Measurements from ENCODE around the gene SMIM28.

SMIM28 gene

DNA sequence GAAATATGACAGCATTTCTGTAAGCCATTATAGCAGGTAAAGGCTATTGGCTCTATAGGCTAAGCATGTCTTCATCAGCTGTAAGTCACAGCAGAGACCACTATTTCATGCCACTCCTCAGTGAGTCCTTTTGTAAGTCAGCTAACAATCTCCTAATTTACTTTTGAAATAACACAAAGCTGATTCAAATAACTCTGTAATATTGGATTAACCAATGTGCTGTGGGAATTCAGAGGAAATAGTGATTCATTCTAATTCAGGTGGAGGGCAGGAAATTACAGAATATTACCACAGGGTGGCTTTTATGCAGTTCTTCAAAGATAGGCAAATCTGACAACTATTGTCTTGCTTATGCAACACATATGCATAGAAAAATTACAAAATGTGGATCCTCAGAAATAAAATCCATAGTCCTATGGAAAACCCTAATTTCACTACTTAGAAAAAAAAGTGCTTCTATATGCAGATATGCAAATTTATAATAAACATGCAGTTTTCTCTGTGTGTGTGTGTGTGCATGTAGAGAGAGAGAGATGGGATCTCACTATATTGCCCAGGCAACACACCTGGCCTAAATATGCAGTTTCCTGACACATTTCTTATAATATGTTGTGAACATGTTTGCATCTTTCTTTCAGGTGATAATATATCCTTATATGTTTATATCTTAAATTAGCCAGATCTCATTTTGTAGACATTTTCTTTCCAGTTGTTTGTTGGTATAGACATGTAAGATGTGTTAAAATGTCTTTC, 4.8 kb upstream of the SMIM28 start:
- DNase-seq (ENCODE audit: low read depth in 3 of 3, low spot score in 1 of 3), result no peak

DNA sequence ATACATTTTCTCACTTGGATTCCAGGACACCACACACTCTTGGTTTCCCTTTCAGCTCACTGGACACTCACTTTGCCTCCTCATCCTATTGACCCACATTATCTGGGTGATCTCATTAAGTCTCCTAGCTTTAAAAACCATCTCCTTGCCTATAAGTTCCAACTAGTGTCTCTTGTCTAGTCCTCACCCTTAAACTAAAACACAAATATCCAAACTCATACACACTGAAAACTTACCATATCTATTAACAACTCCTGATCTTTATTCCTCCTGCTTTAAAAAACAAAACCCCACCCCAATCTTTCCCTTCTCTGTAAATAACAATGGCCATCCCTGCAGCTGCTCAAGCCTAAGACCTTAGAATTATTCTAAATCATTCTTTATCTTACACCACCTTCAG, 3.5 kb upstream of the SMIM28 start:
- no peak for DNase-seq (ENCODE audit: low read depth in 3 of 3, low spot score in 1 of 3)

DNA sequence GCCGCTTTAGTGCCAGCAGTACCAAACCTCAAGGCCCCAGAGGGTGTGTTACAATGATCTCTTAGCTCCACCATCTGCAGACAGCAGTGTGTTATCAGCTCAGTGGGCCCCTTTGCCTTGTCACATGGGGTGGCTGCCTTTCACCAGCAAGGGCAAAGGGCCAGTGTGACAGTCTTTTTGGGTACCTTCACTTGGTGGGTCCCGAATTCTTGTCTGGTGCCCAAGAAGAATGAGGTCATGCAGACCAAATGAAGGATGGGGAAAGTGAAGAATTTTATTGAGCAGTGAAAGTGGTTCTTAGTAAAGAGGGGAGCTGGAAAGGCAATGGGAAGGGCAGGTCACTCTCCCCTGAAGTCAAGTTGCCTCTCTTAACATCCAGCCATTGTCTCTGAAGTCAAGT, 2.9 kb upstream of the SMIM28 start:
- no peak for DNase-seq (ENCODE audit: low read depth in 3 of 3, low spot score in 1 of 3)

DNA sequence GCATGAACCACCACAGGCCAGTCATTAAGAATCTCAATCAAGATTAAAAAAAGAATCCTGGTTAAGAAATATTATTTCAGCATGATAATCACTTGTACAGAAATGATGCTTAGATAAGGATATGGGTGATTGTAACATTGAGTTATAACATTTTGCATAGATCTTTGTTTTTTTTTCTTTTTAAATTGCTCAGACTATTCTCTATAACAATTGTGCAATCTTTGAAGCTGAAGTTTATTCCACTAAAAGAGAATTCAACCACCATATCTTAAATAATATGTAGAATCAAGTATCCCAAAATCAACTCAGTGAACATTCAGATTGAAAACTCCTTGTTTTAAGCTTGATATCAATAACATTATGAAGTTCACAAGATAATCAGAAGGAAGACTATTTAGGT, 663 bp upstream of the SMIM28 start:
- DNase-seq (ENCODE audit: low read depth in 3 of 3, low spot score in 1 of 3), result no peak

DNA sequence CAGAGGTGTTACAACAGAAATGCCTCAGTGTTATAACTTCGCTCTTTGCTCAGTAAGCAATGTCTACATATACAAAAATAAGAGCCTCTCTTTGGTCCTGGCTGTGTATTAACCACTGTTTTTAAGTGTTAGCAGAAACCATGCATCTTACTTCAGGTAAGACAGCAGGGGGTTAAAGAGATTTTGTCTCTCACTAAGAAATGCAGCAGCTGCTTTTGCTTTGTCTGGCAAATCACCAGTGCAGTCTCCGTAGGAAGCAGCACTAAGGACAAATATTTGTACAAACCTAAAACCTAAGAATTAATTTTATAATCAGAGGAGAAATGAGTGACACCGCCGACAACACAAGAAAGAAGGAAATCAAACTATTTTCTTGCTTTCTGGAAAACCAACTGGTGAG, 758 bp downstream of the SMIM28 start:
- no peak for DNase-seq (ENCODE audit: low read depth in 3 of 3, low spot score in 1 of 3)

DNA sequence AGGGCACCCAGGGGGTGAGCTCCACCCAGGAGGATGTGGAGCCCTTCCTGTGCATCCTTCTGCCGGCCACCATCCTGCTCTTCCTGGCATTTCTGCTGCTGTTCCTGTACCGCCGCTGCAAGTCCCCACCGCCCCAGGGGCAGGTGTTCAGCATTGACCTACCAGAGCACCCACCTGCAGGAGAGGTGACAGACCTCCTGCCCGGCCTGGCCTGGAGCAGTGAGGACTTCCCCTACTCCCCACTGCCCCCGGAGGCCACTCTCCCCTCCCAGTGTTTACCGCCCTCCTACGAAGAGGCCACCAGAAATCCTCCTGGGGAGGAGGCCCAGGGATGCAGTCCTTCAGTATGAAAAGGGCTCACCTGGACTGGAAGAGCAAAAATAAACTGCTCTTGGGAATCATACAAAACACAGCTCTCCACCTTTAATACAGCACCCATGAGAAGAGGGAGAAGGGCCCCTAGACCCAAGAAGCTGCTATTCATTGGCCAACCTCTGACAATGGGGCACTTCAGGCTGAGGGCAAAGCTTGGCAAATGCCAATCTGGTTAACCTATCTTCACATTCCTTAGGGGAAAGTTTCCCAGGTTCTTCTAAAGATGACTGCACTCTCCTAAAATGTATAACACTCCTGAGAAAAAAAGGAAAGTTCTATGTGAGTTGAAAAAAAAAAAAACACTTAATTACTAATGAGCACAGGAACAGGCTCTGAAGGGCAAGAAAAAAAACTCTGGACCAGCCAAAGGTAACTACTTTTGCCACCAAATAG, 5.0 kb downstream of the SMIM28 start:
- DNase-seq (ENCODE audit: low read depth in 3 of 3, low spot score in 1 of 3), result no peak

DNA sequence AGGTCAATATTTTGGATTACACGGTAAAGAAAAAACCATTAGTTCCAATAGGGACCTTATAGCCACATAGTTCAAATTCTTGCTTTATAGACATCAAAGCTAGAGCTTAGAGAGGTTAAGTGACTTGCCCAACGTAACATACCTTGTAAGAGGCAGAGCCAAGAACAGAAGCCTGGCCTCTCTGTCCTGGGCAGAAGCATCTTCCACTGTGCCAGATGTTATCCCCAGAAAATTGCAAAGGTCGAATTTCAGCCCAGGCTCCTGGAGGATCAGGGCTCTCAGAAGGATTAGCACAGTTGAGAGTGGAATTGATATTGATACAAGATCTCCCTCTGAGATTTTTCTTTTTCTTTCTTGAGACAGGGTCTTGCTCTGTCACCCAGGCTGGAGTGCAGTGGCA, 6.1 kb downstream of the SMIM28 start:
- DNase-seq (ENCODE audit: low read depth in 3 of 3, low spot score in 1 of 3), result no peak

DNA sequence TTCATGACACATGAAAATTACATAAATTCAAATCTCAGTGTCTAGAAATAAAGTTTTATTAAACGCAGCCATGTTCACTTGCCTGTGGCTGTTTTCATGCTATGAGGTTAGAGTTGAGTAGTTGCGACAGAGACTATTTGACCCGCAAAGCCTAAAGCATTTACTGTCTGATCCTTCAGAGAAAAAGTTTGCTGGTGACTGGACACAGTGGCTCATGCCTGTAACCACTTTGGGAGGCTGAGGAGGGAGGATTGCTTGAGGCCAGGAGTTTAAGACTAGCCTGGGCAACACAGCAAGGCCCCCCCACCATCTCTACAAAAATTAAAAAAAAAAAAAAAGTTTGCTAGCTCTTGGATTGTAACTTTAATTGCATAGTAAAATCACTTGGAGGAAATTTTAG, 9.2 kb downstream of the SMIM28 start:
- DNase-seq (ENCODE audit: low read depth in 3 of 3, low spot score in 1 of 3), result no peak

DNA sequence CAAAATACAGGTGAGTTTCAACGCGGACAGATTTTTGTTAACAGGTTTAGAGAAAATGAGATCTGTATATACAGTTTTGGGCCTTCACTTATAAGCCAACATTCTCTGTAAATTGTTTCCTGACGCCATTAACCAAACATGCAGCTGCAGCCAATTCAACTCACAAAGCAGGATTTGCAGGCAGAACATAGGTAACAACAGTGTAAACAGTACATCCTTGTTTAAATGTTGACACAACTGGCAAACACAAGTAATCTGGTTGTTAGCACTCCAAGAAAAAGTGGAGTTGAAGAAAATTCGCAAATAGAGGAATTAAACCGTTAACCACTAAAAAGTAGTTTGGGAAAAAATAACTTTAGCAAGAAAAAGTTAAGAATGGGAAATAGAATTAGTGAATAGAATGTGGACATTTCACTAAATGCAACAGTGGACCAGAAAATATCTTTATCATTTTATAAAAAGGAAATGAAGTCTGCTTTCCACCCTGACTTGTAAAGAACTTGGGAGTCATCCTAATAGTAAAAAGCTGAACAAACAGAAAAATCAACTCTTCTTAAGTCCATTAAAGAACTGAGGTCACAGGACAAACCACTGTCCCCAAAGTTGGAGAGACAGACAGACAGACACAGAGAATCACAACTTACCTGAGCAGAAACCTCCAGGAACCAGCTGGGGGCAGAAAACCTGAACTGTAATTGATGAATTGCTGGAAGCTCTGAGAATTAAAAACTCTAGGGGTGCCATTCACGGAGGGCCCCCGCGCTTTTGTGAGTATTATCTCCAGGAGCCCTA, 10.1 kb downstream of the SMIM28 start:
- DNase-seq (ENCODE audit: low read depth in 3 of 3, low spot score in 1 of 3), result no peak

DNA sequence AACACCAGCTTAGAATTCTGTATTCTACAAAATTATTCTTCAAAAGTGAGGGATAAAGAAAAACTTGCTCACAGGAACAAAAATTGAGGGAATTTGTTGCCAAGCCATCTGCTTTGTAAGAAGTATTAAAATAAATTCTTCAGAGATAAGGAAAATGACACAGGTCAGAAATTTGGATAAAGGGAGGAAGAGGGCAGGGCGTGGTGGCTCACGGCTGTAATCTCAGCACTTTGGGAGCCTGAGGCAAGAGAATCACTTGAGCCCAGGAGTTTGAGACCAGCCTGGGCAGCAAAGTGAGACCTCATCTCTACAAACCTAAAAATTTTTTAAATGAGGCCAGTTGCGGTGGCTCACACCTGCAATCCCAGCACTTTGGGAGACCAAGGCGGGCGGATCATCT, 11.8 kb downstream of the SMIM28 start:
- DNase-seq (ENCODE audit: low read depth in 3 of 3, low spot score in 1 of 3), result no peak

DNA sequence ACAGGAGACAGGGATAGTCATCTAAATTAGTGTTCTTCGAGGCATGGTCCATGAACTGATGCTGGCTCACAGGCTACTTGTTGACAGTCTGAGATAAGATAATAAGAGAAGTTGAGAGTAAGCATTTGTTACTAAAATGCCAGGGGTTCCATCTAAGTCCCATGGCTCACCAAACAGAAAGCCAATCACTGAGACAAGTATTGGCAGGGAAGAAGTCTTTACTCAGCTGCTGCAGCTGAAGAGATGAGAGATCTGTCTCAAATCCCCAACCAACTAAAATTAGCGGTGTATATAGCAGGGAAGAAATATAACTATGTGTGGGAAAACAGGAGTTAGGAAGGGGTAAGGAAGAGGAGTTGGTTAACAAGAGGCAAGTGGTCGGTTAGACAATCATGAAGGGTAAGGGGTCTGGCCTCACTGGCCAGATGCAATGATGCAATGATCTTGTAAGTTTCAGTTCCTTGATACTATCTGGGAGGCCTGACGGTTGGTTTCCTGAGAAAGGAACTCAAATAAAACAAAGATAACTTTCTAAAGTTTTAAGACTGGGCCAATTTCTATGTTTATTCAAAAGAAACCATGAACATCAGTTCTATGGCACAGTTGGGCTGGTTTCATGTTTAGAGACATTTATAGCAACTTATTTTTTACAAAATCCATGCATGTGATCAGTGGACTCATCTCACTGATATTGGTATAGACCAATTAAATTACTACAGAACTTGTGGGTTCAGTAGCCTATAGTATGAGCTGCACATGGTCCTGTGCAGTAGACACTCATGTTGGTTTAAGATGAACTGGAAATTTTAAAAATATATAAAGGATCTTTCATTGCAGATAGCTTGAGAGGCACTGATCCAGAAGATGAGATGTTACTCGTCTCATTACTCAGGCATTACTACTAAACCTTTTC, 16.4 kb downstream of the SMIM28 start:
- no peak for DNase-seq (ENCODE audit: low read depth in 3 of 3, low spot score in 1 of 3)

DNA sequence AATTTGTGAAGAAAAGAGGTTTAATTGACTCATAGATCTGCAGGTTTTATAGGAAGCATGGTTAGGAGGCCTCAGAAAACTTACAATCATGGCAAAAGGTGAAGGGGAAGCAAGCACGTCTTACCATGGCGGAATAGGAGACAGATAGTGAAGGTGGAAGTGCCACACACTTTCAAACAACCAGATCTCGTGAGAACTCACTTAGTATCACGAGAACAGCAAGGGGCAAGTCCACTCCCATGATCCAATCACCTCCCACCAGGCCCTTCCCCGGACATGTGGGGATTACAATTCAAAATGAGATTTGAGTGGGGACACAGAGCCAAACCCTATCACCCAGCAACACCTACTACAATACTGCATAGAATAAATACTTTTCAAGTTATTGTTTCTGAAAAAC, 19.0 kb downstream of the SMIM28 start:
- DNase-seq (ENCODE audit: low read depth in 3 of 3, low spot score in 1 of 3), result no peak

DNA sequence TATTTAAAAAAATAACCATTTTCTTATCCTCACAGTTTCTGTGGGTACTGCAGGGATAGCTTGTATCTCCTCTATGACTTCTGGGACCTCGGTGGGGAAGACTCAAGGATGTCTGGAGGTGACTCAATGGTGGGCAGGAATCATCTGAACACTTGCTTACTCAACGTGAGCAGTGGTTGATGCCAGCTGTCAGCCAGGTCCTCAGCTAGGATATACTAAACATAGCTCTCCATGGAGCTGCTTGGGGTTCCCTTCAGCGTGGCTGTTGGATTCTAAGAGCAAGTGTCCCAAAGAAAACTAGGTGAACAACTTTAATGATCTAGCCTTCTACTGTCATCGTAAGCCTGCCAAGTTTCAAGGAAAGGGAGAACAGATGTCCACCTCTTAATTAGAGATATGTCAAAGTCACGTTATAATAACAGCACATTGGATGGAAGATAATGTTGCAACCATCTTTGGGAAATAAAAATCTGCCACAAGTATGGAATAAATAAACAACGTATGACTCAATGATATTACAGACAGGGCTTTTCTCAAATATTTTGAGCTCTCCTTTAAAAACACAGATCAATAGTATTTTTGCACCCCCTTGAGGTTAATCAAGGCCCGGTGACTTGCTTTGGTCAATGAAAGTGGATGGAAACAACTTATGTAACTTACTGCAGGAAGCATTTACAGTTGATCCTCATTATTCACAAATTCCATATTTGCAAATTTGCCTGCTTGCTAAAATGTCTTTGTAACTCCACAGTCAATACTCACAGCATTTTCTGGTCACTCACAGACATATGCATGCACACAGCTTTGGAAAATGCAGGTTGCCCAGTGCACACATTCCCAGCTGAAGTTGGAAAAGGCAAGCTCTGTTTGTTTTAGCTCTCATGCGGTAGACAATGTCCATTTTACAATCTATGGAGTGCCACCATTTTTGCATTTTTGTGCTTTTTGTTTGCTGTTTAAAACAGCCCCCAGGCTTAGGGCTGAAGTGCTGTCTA, 19.7 kb downstream of the SMIM28 start:
- no peak for DNase-seq (ENCODE audit: low read depth in 3 of 3, low spot score in 1 of 3)

DNA sequence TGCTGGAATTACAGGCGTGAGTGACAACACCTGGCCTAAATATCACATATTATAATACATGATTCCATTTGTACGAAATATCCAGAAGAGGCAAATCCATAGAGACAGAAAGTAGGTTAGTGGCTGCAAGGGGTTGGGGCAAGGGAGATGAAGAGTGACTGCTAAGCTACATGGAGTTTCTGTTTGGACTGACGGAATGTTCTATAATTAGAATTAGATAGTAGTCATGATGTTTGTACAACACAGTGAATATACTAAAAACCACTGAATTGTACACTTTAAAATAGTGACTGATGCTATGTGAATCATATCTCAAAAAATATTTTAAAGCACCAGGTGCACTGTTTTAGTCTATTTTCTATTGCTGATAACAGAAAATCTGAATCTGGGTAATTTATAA, 22.6 kb downstream of the SMIM28 start:
- DNase-seq (ENCODE audit: low read depth in 3 of 3, low spot score in 1 of 3), result no peak

DNA sequence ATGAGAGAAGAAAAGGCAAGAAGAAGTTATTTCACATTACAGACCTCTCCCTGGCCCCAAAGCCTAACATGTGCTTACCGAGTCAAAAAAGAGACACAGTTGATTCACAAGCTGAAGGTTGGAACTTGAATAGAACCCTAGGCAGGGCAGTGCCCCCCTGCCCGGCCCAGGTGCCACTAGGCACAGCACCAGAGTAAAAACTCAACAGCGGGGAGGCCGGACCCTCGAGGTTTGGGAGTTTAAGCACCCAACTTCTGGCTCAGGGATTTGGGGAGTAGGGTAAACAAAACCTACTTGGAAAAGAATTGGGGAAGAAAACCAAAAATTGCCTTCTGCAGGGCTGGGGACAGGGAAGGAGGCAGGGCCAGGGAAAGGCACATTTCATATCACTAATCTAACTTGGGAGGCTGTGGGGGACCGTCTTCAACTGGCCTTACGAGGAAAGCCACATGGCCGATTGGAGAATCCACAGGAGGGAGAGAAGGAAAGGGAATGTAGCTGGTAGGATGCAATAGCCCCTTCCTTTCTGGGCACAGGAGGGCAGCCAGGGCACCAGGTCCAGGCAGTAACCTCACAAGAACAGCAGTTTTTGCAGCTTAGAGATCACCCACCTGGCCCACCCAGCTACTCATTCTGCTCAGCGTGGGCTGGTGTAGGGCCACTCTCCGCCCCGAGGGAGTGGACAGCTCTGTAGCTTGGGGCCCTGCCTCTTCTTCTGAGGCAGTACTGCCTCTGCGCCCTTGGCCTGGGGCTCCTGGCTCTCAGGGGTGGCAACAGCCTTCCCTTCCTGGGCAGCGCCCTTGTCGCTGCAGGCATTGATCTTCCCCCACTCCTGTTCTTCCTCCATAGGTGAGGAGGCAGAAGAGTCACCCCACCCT, 24.5 kb downstream of the SMIM28 start:
- no peak for DNase-seq (ENCODE audit: low read depth in 3 of 3, low spot score in 1 of 3)

DNA sequence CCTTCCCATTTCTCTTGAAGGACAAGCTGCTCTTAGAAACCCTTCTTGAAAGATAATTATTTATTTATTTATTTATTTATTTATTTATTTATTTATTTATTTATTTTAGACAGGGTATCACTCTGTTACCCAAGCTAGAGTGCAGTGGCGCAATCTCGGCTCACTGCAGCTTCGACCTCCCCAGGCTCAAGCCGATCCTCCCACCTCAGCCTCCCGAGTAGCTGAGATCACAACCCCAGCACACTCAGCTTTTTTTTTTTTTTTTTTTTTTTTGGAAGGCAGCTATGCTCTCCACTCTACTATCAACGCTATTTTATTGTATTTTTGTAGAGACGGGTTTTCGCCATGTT, 25.1 kb downstream of the SMIM28 start:
- no peak for DNase-seq (ENCODE audit: low read depth in 3 of 3, low spot score in 1 of 3)

DNA sequence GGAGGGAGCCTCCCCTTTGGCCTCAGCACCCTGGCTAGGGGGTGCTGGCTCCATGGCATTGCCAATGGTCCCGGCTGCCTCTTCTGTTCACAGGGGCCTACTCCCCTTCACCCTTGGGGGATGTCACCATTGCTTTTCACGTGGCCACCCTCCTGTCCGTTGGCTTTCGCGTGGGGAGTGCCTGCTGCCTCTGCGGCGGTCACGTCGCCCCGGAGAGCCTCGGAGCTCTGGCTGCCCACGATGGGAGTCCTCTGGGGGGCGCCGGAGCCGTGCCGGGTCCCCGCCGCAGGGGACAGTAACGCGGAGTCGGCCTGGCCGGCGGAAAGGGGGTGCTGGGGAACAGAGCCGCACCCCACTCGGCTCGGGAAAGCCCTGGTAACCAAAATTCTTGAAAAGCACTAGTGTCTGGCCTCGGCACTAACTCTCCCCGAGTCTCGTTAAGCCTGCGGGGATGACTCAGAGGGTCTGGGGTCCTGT, 25.7 kb downstream of the SMIM28 start:
- DNase-seq (ENCODE audit: low read depth in 3 of 3, low spot score in 1 of 3), result no peak

DNA sequence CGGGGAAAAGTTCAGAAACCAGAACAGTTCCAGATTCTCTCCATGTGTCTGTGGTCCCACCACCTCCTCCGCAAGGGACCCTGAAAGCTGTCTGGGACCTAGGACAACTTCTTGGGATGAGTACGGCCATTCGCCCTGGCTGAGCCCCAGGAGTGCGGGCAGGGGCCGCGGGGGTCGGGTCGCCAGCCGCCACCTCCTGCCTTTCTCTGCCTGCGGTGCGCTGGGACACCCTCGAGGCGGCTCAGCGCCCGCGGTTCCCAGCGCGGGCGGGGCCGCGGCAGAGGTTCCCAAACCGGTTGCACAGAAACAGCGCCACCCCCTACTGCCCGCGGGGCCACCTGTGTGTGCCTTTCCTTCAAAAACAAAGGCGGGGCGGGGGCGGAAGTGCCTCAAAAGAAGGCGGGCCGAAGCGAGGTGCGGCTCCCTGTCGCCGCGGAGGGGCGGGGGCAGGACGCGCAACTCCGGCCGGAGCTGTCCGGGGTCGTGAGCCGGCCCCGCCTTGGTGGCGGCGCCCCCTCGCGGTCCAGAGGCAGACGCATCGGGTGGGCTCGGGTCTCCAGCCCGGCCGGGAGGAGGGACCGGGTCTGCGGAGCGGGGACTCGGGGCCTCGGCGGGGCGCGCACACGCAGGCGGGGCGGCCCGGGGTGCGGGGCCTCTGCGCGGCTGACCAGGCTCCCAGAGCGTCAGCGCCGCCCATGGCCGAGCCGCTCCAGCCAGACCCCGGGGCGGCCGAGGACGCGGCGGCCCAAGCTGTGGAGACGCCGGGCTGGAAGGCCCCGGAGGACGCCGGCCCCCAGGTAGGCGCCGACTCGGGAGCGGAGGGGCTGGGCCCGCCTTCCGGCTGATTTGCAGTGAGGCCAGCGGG, 26.3 kb downstream of the SMIM28 start, which contains the start of gene HEBP2:
Gene HEBP2, plus strand, starts transcription at position 423 of the 865 bp plus-strand sequence. Its CDS starts 273 bp downstream, at position 696.
- peak; percentile 72 to 83 (median 82) for DNase-seq (ENCODE audit: low read depth in 3 of 3, low spot score in 1 of 3)

All from stimulated activated CD4-positive, alpha-beta T cell treated with anti-CD3 and anti-CD28 coated beads, TNF-alpha, amount 100 ng/mL, for 1 hour (primary cell).